ENCODE results near the gene PSME1.

DNA sequence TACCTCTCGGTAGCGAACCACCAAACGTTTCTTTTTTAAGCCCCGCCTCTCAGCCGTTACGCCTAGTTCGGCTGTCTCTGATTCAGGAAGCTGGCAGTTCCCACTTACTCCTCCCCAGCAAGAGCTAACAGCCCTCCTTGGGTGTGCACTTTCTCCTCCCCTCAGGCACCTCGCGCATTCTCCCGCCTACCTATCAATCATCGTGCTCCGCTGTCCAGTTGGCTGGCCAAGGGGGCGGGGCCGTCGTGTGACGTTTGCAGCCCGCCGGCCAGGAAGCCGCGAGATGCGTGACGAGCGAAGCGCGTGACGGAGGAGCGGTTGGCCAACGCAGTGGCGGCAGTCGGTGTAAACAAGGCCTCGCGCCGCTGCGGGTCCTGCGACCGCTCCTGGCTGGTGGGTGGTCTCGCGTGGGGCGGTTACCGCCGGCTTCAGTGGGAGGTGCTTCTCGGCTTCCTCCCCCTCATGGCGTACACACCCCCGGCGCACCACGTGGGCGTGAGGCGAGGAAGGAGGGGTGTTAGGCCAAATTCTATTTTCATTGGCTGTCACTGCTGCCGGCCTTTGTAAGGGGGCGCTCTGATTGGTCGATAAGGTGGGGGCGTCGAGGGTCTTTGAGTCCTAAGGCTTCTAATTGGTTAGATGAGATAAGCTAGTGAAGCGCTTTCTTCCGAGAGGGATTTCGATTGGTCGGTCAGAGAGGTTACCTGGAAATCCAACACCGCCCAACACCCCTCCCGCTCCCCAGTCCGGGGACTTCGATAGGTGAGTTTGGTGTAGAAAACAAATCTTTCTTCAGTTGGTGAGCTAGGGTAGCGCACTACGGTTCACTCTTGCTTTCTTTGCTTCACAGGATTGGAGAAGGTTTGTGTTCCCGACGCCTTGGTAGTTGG lies 21.2 kb upstream of the PSME1 start, which contains the start of the genes DCAF11 and NRL:
- no peak for TF ChIP-seq CTCF (IDR thresholded peaks at IDR 0.05)
- no peak for TF ChIP-seq ZFX (IDR thresholded peaks at IDR 0.05; ENCODE audit: borderline replicate concordance)
